Activated naive CD4-positive, alpha-beta T cell treated with Interleukin-2 at 50 U/mL for 16 hours (primary cell): ENCODE measurements around the gene ARMH4.

Experiments
- DNase-seq: peaks from one replicate; pipeline ENCODE4 v3.0.0-alpha.2; 2020

ARMH4 gene, protein sequence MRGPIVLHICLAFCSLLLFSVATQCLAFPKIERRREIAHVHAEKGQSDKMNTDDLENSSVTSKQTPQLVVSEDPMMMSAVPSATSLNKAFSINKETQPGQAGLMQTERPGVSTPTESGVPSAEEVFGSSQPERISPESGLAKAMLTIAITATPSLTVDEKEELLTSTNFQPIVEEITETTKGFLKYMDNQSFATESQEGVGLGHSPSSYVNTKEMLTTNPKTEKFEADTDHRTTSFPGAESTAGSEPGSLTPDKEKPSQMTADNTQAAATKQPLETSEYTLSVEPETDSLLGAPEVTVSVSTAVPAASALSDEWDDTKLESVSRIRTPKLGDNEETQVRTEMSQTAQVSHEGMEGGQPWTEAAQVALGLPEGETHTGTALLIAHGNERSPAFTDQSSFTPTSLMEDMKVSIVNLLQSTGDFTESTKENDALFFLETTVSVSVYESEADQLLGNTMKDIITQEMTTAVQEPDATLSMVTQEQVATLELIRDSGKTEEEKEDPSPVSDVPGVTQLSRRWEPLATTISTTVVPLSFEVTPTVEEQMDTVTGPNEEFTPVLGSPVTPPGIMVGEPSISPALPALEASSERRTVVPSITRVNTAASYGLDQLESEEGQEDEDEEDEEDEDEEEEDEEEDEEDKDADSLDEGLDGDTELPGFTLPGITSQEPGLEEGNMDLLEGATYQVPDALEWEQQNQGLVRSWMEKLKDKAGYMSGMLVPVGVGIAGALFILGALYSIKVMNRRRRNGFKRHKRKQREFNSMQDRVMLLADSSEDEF

GRCh38 chr14:58152014-58152857, at the start of gene ARMH4:
ARMH4 (minus strand) TSS chr14:58152213; CDS start chr14:58139358, 12,855 bp downstream.
- DNase-seq, result peak; percentile 62

- no peak for DNase-seq
Measured at GRCh38 chr14:58200846-58201245, 48.8 kb upstream of the ARMH4 start.

DNA sequence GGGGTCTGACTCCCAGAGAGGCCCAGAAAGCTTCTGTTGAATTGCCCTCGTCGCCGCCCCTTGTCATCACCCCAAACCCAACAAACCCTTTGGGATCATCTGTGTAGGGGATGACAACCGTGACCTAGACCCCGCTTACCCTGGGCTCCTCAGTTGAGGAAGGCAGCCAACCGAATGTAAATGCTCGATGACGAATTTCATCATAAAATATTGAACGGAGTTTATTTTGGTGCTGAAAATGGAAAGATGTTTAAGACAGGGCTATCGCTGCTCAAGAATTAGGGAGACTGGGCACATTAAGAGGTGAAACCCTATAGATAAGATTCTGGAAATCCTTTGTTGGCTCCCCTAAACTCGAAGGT, 48.4 kb upstream of the ARMH4 start:
- no peak for DNase-seq

DNA sequence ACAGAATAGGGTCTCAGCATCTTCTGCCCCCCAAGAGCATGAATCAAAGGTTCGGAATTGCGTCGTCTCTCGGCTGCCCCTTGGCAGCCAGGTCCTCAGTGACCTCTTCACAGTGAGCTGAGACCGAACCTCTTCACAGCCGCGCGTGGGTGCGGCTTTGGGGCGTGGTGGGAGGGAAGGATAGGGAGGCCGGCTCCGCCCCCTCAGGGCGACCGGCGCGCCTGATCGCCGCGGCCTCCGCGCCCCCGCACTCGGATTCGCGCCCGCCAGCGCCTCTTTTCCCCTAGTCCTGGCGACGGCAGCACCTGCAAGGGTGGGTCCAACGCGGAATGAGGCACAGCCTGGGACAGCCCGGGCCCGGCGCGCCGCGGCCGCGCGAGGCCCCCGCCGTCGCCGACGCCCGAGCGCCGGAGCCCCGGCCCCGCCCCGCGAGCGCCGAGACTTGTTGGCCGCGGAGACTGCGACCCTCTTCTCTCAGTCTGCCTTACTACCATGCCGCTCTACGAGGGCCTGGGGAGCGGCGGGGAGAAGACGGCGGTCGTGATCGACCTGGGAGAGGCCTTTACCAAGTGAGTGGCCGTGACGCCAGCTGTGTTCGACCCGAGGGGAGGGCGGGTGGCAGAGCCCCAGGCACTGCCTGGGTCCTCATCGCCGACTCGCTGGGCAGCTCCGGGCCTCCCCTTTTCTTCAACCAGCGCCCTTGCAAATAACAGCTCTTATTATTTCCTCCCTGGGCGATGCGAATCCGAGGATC, 47.9 kb upstream of the ARMH4 start, which contains the start of gene ACTR10:
TSS of gene ACTR10 (plus strand) at position 424 of the 754 bp plus-strand sequence. CDS start at position 493, 69 bp downstream.
- DNase-seq, result peak; percentile 91

DNA sequence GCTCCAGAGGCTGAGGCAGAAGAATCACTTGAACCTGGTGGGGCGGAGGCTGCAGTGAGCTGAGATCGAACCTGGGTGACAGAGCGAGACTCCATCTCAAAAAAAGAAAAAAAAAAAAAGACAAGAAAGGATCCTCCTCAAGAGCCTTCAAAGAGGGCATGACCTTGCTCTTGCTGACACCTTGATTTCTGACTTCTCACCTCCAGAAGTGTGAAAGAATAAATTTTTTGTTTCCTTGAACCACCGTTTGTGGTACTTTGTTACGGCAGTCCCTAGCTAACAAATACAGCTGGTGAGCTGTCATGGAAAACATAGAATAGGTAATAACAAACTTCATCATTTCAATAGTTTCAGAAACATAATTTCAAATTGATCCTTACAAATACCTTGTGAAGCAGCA, 46.1 kb upstream of the ARMH4 start:
- DNase-seq, result no peak

- DNase-seq, result no peak
Measured at GRCh38 chr14:58196198-58196597, 44.2 kb upstream of the ARMH4 start.

DNA sequence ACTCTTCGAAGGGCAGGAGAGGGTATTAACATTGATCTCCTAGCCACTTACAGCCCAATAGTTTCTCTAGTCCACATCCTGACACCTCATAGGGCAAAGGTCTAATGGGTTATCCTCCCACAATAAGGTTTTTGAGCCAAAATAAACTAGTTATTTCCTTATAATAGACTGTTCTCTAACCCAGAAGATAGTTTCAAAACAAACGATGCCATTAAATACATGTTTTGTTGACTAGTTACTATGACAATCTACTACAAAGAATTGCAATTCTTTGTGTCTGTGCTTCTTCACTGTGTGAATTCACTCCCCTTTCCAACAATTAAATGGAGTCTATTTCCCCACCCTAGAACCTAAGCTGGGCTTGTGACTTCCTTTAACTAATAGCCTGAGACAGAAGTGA, 41.5 kb upstream of the ARMH4 start:
- DNase-seq, result no peak

DNA sequence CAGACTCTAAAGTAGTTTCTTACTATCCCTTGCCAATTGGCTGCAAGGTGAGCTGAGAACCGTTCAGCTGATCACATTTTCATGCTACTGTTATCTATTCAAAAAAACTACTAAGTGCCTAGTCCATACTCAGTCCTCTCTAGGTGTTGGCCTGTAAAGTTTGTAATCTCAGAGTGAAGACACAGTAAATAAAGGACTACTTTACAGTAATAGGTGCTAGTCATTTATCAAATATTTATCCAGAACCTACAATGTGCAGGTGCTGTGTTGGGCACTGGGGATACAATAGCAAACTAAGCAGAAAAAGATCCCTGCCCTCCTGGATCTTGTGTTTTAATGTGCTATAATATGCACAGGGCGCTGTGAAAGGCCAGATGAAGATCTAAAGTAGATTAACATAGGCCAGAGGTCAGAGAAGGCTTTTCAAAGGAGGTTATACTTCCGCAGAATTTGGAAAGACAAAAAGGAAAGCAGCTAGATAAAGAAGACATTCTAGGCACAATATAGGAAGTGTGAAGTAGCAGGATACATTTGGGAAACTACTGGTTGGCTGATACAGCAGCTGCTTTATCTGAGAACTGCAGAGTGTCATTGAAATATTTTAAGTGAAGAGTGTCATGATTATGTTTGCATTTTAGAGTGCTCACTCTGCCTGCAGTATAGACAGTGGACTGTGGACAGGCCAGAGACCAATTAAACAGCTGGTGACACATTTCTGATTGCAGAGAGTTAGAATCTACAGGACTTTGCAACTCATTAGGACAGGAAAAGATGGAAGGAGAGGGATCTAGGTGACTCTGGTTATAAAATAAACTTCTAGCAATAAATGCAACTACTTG, 40.0 kb upstream of the ARMH4 start:
- DNase-seq, result no peak

GRCh38 chr14:58189176-58189575, 37.2 kb upstream of the ARMH4 start:
- DNase-seq, result no peak

DNA sequence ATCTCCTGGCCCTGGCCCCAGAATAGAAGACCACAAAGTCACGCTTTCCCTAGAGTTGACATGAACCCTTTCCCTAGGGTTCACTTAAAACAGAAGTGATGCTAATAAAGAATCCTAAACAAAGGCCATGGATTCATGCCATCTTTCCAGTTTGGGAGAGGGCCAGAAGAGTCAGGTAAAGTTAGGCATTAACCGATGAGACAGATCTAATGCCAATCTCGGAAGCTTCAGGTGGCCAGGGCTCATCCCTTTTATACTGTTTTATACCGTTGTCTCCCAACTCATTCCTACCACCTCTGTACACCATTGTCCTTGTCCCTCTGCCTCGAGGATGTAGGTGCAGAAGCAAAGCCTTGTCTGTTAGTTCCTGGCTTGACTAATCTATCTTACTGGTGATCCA, 25.1 kb upstream of the ARMH4 start:
- DNase-seq, result no peak

DNA sequence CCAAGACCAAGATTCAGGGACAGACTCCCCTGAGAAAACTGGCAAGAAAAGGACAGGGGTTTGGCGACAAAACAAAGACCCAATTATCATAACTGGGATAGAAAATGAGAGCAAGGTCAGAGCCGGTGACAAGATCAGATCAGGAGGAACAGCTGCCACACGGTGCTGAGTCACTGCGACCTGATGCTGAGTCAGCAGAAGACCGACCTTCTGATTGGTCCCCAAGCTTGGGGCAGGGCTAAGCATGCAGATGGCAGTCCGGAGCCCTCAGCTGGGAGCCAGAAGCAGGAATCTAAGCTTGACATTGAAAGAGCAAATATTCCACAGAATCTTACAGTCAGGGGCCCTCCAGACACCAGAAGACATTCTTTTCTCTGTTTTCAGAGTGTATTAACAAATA, 19.1 kb upstream of the ARMH4 start:
- DNase-seq, result peak; percentile 53

DNA sequence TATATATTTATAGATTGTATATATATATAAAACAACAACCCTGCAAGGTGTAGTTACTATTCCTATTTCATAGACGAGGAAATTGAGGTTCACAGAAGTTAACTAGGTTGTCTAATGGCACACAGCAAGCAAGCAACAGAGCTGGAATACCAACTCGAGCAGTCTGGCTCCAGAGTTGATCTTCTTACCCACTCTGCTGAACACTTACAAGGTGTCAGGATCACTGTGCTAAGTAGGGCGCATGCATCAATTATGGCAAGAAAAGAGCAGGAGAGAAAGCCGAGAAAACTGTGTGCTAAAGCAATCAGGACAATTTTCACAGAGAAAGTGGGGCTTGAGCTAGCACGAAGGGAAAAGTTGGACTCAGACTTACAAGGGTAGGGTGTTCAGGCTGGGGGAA, 15.9 kb upstream of the ARMH4 start:
- no peak for DNase-seq

- DNase-seq, result no peak
Measured at GRCh38 chr14:58167057-58167456, 15.0 kb upstream of the ARMH4 start.

DNA sequence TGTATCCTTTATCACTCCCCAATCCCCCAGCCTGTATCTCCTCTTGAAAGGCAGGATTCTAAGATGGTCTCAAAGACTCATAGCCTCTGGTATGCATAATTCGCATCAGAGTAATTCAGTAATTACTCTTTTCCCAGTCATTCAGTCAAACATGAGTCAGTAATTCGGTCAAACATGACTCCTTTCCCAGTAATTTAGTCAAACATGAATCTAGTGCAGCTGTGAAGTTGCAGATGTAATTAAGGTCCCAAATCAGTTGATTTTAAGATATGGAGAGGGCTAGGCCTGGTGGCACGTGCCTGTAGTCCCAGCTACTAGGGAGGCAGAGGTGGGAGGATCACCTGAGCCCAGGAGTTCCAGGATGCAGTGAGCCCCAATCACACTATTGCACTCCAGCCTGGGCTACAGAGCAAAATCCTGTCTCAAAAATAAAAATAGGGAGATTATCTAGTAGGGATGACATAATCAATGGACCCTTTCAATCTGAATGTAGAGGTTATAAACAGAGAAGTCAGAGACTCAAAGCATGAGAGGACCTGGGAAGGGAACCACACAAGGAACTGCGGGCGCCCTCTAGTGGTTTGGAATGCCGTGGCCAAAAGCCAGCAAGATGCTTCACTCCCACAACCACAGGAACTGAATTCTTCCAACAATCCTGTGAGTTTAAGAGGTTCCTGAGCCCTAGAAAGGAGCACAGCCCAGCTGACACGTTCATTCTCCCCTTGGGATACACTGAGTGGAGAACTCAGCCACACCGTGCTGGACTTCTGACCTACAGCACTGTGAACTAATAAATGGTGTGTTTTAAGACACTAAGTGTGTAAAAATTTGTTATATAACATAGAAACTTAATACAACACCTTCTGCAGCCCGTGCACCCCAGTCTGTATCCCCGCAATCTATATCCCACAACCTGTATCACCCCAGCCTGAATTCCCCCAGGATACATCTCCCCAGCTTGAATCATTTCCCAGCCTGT, 14.3 kb upstream of the ARMH4 start:
- peak; percentile 74 for DNase-seq

DNA sequence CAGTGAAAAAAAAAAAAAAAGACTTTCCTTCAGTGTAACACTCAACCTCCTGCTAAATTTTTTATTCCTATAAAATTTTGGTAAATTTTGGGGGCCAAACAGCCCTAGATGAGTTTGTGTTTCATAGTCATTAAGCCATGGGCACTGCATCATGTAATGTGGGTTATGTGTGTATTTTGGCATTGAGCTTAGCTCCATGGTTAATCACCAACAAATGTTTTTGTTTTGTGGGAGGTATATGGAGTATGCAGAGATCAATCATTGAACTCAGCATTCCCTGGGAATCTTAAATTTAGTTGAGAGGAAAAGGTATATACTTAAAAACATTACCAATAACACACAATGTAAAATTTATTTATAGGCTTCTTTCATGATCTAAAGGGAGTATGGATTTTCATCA, 8.5 kb upstream of the ARMH4 start:
- no peak for DNase-seq

DNA sequence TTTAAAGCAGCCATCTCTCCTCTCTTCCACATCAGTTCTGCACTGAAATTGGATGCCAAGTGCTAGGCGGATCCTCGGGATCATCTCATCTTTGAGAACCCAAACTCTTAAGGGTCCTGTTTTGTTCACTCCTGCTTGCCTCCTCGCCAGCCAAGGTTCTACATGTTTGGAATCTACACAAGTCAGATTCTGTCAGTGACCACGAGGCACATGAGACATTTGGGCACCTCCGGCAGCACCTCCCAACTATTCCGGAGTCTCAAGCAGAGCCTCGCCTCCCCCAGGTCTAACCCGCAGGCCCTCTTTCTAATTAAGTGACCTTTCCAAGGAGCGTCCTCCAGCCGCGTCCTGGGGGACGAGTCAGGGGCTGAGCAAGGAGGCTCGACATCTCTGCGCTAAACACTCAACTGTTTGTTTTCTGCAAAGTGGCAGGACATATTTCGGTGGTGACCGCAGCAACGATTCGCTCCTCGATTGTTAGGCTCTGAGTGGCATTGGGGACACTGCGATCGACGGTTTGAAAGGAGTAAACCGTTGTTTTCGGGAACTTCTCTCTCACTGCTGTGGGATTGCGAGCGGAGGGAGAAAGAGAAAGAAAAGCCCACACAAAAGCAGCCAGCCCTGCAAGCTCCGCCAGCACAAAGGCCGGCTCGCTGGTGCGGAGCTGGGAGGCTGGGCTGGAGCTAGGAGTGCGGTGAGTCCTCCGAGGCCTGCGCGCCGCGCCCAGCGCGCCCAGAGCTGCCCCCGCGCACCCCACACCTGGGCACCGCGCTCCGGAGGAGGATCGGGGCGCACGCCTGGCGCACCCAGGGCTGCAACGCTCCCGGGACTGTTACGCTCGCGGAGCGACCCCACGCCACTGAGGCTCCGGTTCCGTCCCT, 640 bp downstream of the ARMH4 start:
- peak; percentile 11 for DNase-seq

GRCh38 chr14:58150243-58150805, 1.7 kb downstream of the ARMH4 start:
- DNase-seq, result no peak

- no peak for DNase-seq
Measured at GRCh38 chr14:58149196-58149595, 2.8 kb downstream of the ARMH4 start.

DNA sequence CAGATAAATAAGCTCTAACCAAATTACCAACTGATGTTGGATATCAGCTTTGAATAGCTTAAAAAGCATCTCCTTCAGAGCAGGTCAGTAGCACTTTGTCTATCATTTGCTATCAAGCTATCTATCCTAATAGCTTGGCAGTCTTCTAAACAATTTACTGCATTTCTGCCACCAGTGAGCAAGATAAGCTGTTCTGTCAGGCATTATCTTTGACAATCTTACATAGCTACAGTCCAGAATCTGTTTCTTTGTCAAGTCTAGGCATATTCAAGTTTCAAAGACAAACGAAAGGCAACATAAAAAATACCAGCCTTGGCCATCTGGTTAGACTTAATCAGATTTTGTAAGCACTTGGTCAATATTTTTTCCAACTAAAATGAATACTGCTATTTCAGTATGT, 5.6 kb downstream of the ARMH4 start:
- no peak for DNase-seq
